Liver (tissue), 2 donors: Measurements from ENCODE around the gene TEDC2.

Experiments used
- ATF3 ChIP-seq: IDR thresholded peaks from 2 replicates; pipeline ENCODE4 v1.6.1; 2016; ENCODE audit warnings: antibody characterized with exemption
- REST ChIP-seq: IDR thresholded peaks from 2 replicates; pipeline ENCODE4 v1.6.1; 2016; ENCODE audit warnings: antibody characterized with exemption, mild to moderate bottlenecking
- donor health status: healthy.

GRCh38 chr16:2439598-2439997 is 20.3 kb upstream of the TEDC2 start:
- TF ChIP-seq ATF3 (no peak), REST (no peak)
